ENCODE data around the gene SMIM33. TPM values are rescaled to one million over a fixed set of nuclear protein-coding genes. Genes with fewer than 3 reads are reported as not detected.
"Not testable (repeated sequence)": the region's sequence is repeated elsewhere in the genome, so short reads cannot be mapped to it uniquely, and the experiment has no call there.

SMIM33 gene
- total RNA-seq, 2 donors from 2014 or later: not detected

DNA sequence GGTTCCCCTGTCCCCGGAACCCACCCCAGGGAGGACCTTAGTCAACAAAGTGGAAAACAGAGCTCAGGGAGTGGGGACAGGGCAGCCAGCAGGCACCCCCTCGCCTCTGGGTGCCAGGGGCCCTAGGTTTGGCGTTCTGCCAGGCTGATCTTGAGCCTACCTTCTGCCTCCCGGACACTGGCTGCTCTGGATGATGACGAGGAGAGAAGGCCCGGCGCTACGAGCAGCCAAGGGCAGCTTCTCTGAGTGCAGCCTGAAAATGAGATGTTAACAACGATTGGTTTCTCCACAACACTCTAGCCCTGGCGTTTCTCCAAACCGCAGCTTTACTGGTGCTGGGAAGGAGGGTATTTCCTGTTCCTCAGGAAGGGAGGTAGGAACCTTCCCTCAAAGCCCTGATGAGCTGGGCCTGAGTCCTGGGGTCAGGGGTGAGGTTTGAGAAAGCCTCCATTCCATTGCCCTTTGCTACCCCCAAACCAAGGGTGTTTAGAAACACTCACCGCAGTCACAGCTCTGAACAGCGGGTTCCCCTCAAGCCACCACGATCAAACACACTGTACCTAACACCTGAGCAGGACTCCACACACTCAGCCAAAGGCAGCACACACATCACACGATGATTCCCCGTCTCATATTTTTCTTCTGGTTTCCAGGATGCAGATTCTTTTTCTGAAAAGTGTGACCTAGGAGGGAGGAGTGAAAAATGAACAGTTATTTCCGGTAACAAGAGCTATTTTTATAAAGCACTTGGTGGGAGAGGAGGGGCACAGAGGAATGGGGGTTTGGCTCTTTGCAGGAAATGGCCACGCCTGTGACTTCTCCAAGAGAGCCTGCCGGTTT lies 11.5 kb downstream of the SMIM33 start, which contains the start of gene STING1:
Gene STING1 (minus strand): TSS at position 709 of the 840 bp plus-strand sequence. CDS start 1,054 bp downstream, outside the sequence.
- ATAC-seq (peak; percentile 65), DNase-seq (peak; percentile 62 to 84 (median 74))
- peak within 1 kb of the TSS; percentile 33 to 86 (median 70) for H3K27ac ChIP-seq
- WGBS, 2 donors: 41% methylated on average over 18 to 19 of the region's 19 CpGs
- H3K4me1 ChIP-seq: peaks cover 9% of the 10 kb centered on the region
- no peaks in the 10 kb centered on the region for H3K27me3 ChIP-seq
- no peaks in the 10 kb centered on the region for H3K36me3 ChIP-seq (replicated peaks in 1 of 2; ENCODE audit: insufficient read depth in 1 of 2, low read depth in 2 of 2)
- intact Hi-C loops (cut with DNase I): no loop called here
- H3K4me3 ChIP-seq: no peak within 1 kb of the TSS
- peak in 2 of 3 donors; percentile 16 to 18 for TF ChIP-seq POLR2A (IDR thresholded peaks at IDR 0.05)
- TF ChIP-seq, protein P1, sequence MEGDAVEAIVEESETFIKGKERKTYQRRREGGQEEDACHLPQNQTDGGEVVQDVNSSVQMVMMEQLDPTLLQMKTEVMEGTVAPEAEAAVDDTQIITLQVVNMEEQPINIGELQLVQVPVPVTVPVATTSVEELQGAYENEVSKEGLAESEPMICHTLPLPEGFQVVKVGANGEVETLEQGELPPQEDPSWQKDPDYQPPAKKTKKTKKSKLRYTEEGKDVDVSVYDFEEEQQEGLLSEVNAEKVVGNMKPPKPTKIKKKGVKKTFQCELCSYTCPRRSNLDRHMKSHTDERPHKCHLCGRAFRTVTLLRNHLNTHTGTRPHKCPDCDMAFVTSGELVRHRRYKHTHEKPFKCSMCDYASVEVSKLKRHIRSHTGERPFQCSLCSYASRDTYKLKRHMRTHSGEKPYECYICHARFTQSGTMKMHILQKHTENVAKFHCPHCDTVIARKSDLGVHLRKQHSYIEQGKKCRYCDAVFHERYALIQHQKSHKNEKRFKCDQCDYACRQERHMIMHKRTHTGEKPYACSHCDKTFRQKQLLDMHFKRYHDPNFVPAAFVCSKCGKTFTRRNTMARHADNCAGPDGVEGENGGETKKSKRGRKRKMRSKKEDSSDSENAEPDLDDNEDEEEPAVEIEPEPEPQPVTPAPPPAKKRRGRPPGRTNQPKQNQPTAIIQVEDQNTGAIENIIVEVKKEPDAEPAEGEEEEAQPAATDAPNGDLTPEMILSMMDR (IDR thresholded peaks at IDR 0.05): no peak
- no peaks in the 10 kb centered on the region for H3K9me3 ChIP-seq

DNA sequence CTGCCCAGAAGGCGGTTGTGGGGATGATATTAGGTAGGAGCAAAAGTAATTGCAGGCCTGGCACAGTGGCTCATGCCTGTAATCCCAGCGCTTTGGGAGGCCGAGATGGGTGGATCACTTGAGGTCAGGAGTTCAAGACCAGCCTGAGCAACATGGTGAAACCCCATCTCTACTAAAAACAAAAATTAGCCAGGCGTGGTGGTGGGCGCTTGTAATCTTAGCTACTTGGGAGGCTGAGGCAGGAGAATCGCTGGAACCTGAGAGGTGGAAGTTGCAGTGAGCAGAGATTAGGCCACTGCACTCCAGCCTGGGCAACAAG lies 12.0 kb downstream of the SMIM33 start:
- H3K27me3 ChIP-seq; H3K36me3 ChIP-seq (replicated peaks in 1 of 2; ENCODE audit: insufficient read depth in 1 of 2, low read depth in 2 of 2); H3K4me3 ChIP-seq; intact Hi-C loops (cut with DNase I); ATAC-seq; H3K4me1 ChIP-seq; H3K9me3 ChIP-seq; DNase-seq: not testable (repeated sequence)
- H3K27ac ChIP-seq: peak overlapping the region in 3 of 4 donors; percentile 68 to 86 (median 72)
- WGBS, 2 donors: 69 to 87% methylated on average over 6 of the region's 6 CpGs

DNA sequence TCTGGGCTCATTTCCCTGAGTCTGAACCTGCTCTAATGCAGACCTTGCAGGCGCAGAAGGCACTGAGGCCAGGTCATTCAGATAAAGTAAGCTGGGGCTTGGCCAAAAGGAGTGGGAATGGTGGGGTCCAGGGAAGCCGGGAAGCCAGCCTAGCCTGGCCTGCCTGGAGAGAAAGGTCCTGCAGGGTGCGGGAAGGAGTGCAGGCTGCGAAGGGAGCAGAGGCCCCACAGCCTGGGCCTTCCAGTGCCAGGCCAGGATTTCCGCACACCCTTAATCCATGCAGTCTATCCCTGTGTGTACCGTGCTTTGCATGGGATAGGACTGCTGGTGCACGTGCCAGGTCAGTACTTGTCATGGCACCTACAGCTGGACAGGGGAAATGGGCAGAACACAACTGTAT lies 15.4 kb downstream of the SMIM33 start:
- TF ChIP-seq, protein P1 (IDR thresholded peaks at IDR 0.05): no peak
- no peak for TF ChIP-seq POLR2A (IDR thresholded peaks at IDR 0.05)
- no peak overlapping the region for H3K4me3 ChIP-seq
- H3K27ac ChIP-seq: no peak overlapping the region
- H3K9me3 ChIP-seq: no peaks in the 10 kb centered on the region
- no peaks in the 10 kb centered on the region for H3K36me3 ChIP-seq (replicated peaks in 1 of 2; ENCODE audit: insufficient read depth in 1 of 2, low read depth in 2 of 2)
- intact Hi-C loops (cut with DNase I): no loop called here
- DNase-seq: no peak
- peaks cover 9% of the 10 kb centered on the region for H3K4me1 ChIP-seq
- H3K27me3 ChIP-seq: no peaks in the 10 kb centered on the region
- no peak for ATAC-seq
- WGBS, 2 donors: 78 to 84% methylated on average over 7 of the region's 7 CpGs

DNA sequence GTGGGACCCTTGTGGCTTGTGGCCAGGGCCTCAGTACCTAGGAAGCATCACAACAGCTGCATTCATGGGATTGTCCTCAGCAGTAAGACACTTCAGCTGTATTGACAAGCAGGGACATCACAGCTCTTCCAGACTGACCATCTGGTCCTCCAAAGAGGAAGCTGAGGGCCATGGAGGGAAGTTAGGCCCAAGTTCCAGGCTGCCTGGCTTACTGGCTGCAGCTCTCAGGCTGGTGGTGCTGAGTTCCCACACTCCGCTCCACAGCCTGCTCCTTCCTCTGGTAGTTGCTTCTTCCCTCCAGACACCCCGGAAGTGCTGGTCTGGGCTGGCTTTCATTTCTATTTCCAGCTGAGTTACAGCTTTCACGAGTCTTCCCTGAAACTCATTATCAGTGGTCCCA lies 17.5 kb downstream of the SMIM33 start:
- H3K9me3 ChIP-seq: no peaks in the 10 kb centered on the region
- H3K27ac ChIP-seq: peak overlapping the region in 1 of 4 donors; percentile 48
- intact Hi-C loops (cut with DNase I): no loop called here
- H3K36me3 ChIP-seq (replicated peaks in 1 of 2; ENCODE audit: insufficient read depth in 1 of 2, low read depth in 2 of 2): no peaks in the 10 kb centered on the region
- peaks cover 4% of the 10 kb centered on the region for H3K4me1 ChIP-seq
- peak in 1 of 4 donors; percentile 67 for DNase-seq
- 78 to 93% methylated on average over 3 of the region's 3 CpGs for WGBS, 2 donors
- H3K4me3 ChIP-seq: no peak overlapping the region
- no peak for ATAC-seq
- no peaks in the 10 kb centered on the region for H3K27me3 ChIP-seq
- TF ChIP-seq, protein P1 (IDR thresholded peaks at IDR 0.05): no peak
- TF ChIP-seq POLR2A (IDR thresholded peaks at IDR 0.05): no peak

DNA sequence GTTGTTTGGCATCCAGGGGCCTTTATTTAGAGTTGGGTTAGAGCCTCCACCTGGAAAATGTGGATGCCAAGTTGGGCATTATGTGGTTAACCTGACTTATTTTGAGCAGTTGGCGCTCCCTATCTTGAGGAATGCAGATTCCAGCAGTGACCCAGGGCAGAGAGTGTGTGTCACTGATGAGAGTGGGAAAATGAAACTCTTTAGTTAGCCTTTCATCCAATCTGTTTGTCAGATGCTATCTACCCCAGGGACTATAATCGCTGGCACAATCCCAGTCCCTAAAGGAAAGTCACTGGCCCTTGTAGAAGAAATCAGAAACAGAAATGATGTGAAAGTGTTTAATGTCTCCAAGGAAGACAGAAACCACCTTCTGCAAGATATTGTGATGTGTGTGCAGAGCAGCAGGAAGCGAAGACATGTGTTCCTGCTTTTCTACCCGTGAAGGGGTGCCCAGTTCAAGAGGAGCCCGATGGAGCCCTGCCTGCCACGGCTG lies 21.9 kb downstream of the SMIM33 start:
- Histone ChIP-seq H3K27me3 (no peaks in the 10 kb centered on the region), H3K4me1 (peaks cover 5% of the 10 kb centered on the region), H3K9me3 (no peaks in the 10 kb centered on the region), H3K27ac (peak overlapping the region; percentile 28 to 61 (median 39)), H3K4me3 (no peak overlapping the region), H3K36me3 (replicated peaks in 1 of 2; ENCODE audit: insufficient read depth in 1 of 2, low read depth in 2 of 2) (no peaks in the 10 kb centered on the region)
- intact Hi-C loops (cut with DNase I): no loop called here
- DNase-seq (peak in 1 of 4 donors; percentile 39), ATAC-seq (peak; percentile 71)
- WGBS, 2 donors: 36 to 38% methylated on average over 6 of the region's 6 CpGs
- TF ChIP-seq, protein P1 (IDR thresholded peaks at IDR 0.05): no peak
- TF ChIP-seq POLR2A (IDR thresholded peaks at IDR 0.05): no peak
